Measurements from ENCODE around the gene DAB1.
"Not testable (repeated sequence)": the region's sequence is repeated elsewhere in the genome, so short reads cannot be mapped to it uniquely, and the experiment has no call there.

Gene DAB1

GRCh38 chr1:57109247-57109646, 314.6 kb downstream of the DAB1 start:
- DNase-seq: no peak

- no peak for DNase-seq
Observed at GRCh38 chr1:57106296-57106695, 317.6 kb downstream of the DAB1 start.

- DNase-seq: no peak
Observed at GRCh38 chr1:57102561-57103326, 321.1 kb downstream of the DAB1 start.

- no peak for DNase-seq
Observed at GRCh38 chr1:57101209-57101608, 322.7 kb downstream of the DAB1 start.

GRCh38 chr1:57094749-57095148, 329.1 kb downstream of the DAB1 start:
- no peak for DNase-seq

- DNase-seq: no peak
Observed at GRCh38 chr1:57093122-57093521, 330.7 kb downstream of the DAB1 start.

GRCh38 chr1:57091642-57092041, 332.2 kb downstream of the DAB1 start:
- DNase-seq: no peak

- no peak for DNase-seq
Observed at GRCh38 chr1:57089855-57090254, 334.0 kb downstream of the DAB1 start.

GRCh38 chr1:57089221-57089620, 334.6 kb downstream of the DAB1 start:
- no peak for DNase-seq

GRCh38 chr1:57088653-57089052, 335.2 kb downstream of the DAB1 start:
- no peak for DNase-seq

GRCh38 chr1:57087660-57088059, 336.2 kb downstream of the DAB1 start:
- DNase-seq: not testable (repeated sequence)

- DNase-seq: no peak
Observed at GRCh38 chr1:57086154-57086553, 337.7 kb downstream of the DAB1 start.

GRCh38 chr1:57084701-57085100, 339.2 kb downstream of the DAB1 start:
- no peak for DNase-seq

- DNase-seq: no peak
Observed at GRCh38 chr1:57082711-57083439, 341.0 kb downstream of the DAB1 start.

- DNase-seq: no peak
Observed at GRCh38 chr1:57079454-57080157, 344.3 kb downstream of the DAB1 start.

- no peak for DNase-seq
Observed at GRCh38 chr1:57072401-57073110, 351.3 kb downstream of the DAB1 start.

GRCh38 chr1:57067863-57068262, 356.0 kb downstream of the DAB1 start:
- no peak for DNase-seq

- DNase-seq: no peak
Observed at GRCh38 chr1:57066980-57067610, 356.8 kb downstream of the DAB1 start.

- no peak for DNase-seq
Observed at GRCh38 chr1:57065442-57065841, 358.4 kb downstream of the DAB1 start.

- DNase-seq: no peak
Observed at GRCh38 chr1:57064379-57065140, 359.3 kb downstream of the DAB1 start.

GRCh38 chr1:57063406-57064125, 360.3 kb downstream of the DAB1 start:
- DNase-seq: no peak
